Kidney epithelial cell (primary cell): Measurements from ENCODE around the gene ACTR2. TPM values are rescaled to one million over a fixed set of nuclear protein-coding genes. Genes with fewer than 3 reads are reported as not detected.
"Not testable (repeated sequence)": the region's sequence is repeated elsewhere in the genome, so short reads cannot be mapped to it uniquely, and the experiment has no call there.

Experiments used
- DNase-seq: peaks from one replicate; pipeline ENCODE4 v3.0.0-alpha.2; 2010; ENCODE audit warnings: low read depth
- H3K27me3 ChIP-seq: 2 replicates; pipeline ENCODE4 v1.6.0; 2011; ENCODE audit warnings: low read length; ENCODE audit not compliant: control insufficient read depth, insufficient read depth
- H3K36me3 ChIP-seq: 2 replicates; pipeline ENCODE4 v1.5.1; 2011; ENCODE audit warnings: low read length; ENCODE audit not compliant: control insufficient read depth, insufficient read depth
- H3K4me3 ChIP-seq: 2 replicates; pipeline ENCODE4 v1.5.1; 2011; ENCODE audit warnings: low read depth, mild to moderate bottlenecking, control low read depth, low read length
- total RNA-seq: library from RNA; depleted of rRNA; stranded (reverse); fragments of >200 nt; gene quantifications from 2 replicates; pipeline ENCODE4 v1.2.3, GENCODE V29; 2015
- TF ChIP-seq, protein P1 (sequence below): IDR thresholded peaks from 2 replicates; pipeline ENCODE4 v1.5.1; 2011; ENCODE audit warnings: mild to moderate bottlenecking, moderate library complexity, low read length, control low read depth, inconsistent platforms; ENCODE audit not compliant: insufficient read depth, poor library complexity, severe bottlenecking

The ACTR2 gene
- total RNA-seq, 1 donor from 2014 or later = 139 TPM

DNA sequence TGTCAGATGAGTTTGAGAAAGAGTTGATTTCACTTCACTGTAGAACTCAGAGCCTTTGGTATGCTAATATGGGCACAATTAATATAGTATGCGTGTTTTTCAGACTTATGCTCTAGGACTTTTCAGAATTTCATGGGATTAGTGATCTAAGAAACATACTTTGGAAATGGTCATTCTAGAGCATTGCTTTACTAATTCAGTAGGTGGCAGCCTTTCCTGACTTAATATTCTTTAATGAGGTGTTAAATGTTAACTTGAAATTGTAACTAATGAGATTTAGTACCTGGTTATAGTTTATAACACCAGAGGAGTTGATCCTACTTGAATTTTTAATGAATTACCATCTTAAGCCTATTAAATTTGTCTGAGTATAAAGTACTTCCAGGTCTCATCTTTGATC, 28.4 kb downstream of the ACTR2 start:
- TF ChIP-seq, protein P1, sequence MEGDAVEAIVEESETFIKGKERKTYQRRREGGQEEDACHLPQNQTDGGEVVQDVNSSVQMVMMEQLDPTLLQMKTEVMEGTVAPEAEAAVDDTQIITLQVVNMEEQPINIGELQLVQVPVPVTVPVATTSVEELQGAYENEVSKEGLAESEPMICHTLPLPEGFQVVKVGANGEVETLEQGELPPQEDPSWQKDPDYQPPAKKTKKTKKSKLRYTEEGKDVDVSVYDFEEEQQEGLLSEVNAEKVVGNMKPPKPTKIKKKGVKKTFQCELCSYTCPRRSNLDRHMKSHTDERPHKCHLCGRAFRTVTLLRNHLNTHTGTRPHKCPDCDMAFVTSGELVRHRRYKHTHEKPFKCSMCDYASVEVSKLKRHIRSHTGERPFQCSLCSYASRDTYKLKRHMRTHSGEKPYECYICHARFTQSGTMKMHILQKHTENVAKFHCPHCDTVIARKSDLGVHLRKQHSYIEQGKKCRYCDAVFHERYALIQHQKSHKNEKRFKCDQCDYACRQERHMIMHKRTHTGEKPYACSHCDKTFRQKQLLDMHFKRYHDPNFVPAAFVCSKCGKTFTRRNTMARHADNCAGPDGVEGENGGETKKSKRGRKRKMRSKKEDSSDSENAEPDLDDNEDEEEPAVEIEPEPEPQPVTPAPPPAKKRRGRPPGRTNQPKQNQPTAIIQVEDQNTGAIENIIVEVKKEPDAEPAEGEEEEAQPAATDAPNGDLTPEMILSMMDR = no peak
- Histone ChIP-seq H3K27me3 (no peaks in the 10 kb centered on the region), H3K4me3 (no peak overlapping the region), H3K36me3 (no peaks in the 10 kb centered on the region)
- DNase-seq = no peak

DNA sequence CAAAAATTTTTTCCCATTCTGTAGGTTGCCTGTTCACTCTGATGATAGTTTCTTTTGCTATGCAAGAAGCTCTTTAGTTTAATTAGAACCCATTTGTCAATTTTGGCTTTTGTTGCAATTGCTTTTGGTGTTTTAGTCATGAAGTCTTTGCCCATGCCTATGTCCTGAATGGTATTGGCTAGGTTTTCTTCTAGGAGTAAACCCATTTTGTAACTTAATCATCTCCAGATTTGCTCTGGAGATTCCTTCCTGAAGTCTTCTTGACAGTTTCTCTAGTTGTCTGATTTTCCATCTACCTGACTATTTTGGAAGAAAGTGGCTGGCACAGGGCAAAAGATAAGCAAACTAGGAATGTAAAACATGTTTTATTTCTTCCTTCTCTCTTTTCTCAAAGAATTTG, 30.2 kb downstream of the ACTR2 start:
- not testable (repeated sequence) for H3K36me3 ChIP-seq, DNase-seq, H3K27me3 ChIP-seq, H3K4me3 ChIP-seq

DNA sequence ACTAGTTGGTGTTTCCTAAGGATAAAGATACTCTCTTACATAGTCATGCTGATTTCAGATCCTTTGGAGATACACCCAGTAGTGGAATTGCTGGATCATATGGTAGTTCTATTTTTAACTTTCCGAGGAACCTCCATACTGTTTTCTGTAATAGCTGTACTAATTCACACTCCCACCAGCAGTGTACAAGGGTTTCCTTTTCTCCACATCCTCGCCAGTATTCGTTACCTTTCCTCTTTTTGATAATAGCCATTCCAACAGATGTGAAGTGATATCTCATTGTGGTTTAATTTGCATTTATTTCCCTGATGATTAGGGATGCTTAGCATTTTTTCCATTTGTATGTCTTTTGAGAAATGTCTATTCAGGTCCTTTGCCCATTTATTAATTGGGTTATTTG, 34.0 kb downstream of the ACTR2 start:
- H3K36me3 ChIP-seq = no peaks in the 10 kb centered on the region
- DNase-seq = no peak
- H3K4me3 ChIP-seq = no peak overlapping the region
- no peaks in the 10 kb centered on the region for H3K27me3 ChIP-seq
- TF ChIP-seq, protein P1 = no peak

DNA sequence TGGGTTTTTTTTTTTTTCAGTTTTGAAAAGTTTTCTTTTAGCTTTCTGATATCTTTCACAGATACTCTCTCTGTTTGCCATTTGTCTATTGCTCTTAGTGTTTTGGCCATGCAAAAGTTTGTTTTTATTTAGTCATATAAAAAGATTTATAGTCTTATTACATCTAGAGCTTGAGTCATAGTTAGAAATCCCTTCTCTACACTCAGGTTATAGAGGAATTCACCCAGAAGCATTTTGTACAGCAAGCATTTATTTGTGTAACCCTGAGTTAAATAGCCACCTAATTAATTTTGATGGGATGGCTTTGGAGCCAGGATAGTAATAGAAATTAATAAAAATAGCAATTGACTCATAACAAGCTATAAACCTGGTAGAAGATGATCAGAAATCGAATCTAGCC, 35.6 kb downstream of the ACTR2 start:
- no peak overlapping the region for H3K4me3 ChIP-seq
- no peaks in the 10 kb centered on the region for H3K27me3 ChIP-seq
- H3K36me3 ChIP-seq = no peaks in the 10 kb centered on the region
- TF ChIP-seq, protein P1 = no peak
- no peak for DNase-seq

DNA sequence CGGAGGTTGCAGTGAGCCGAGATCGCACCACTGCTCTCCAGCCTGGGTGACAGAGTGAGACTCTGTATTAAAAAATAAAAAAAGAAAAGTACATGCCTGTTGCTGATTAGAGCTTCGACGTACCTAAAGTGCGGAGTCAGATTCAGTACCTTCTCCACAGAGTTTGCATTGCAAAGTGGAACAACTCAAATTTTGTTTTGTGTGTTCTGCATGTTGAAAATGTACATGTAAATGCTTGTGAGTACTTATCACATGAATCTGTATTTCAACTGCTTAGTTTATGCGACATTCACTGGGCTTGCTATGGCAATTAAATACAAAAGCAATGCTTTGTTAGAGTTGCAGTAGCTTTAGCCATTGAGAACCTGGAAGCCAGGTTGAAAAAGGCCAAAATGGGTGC, 36.4 kb downstream of the ACTR2 start:
- H3K27me3 ChIP-seq = no peaks in the 10 kb centered on the region
- H3K4me3 ChIP-seq = no peak overlapping the region
- TF ChIP-seq, protein P1 = no peak
- no peak for DNase-seq
- no peaks in the 10 kb centered on the region for H3K36me3 ChIP-seq

DNA sequence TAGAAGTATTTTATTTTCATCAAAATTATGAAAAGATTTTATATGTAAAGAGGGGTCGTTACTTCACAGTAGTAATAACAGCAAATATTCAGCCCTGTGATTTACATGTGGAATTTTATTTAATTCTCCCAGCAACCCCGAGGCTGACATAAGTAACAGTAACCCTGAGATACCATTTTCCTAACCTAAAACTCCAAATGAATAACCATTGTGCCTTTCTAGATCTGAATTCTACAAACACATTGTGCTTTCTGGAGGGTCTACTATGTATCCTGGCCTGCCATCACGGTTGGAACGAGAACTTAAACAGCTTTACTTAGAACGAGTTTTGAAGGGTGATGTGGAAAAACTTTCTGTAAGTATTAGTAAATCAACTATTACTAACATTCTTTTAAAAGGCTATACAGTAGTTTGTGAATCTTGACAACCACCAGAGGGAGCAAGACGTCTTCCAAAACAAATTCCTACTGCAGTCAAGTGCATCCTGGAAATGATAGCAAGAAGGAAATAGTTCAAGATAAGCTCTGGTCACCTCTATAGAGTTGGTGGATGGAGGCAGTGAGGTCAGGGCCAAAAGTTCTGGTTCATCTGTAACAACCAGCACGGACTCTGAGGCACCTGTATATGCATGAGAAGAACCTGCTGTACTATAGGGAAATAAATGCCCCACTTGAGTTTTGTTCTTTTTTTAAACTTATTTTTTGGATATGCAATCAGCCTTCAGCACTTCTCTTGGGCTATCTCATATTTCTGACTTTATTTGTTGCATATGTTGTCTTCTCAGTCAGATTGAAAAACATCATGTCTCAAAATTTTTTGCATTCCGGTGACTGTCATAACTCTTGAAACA, 37.4 kb downstream of the ACTR2 start:
- peak; percentile 67 for DNase-seq
- Histone ChIP-seq H3K36me3 (no peaks in the 10 kb centered on the region), H3K27me3 (no peaks in the 10 kb centered on the region), H3K4me3 (no peak overlapping the region)
- TF ChIP-seq, protein P1 = peak; percentile 61
